Right cardiac atrium (tissue), 5 donors: Measurements from ENCODE around the gene SAP130. TPM values are rescaled to one million over a fixed set of nuclear protein-coding genes. Genes with fewer than 3 reads are reported as not detected.

Experiments
- ATAC-seq, 2 donors: fragments of 200-7000 bp; cut with Tn5 transposase; one replicate each; pipeline versions ENCODE4 v1.8.0 to v1.9.1; 2020; ENCODE audit warnings: moderate library complexity in 2 of 2, mild to moderate bottlenecking in 1 of 2
- DNase-seq, 3 donors: peaks; one replicate each; pipeline ENCODE4 v3.0.0-alpha.2; 2020
- H3K27ac ChIP-seq: one replicate; pipeline ENCODE4 v1.5.1; 2013; ENCODE audit warnings: mild to moderate bottlenecking, low read length, control low read depth, moderate library complexity
- H3K27me3 ChIP-seq: one replicate; pipeline ENCODE4 v1.6.1; 2013; ENCODE audit not compliant: control insufficient read depth, insufficient read depth
- H3K4me1 ChIP-seq: one replicate; pipeline ENCODE4 v1.6.1; 2013; ENCODE audit warnings: low read length; ENCODE audit not compliant: control insufficient read depth, insufficient read depth
- H3K4me3 ChIP-seq: one replicate; pipeline ENCODE4 v1.5.1; 2013; ENCODE audit warnings: low read length, control low read depth
- H3K9me3 ChIP-seq: one replicate; pipeline ENCODE4 v1.6.1; 2013; ENCODE audit warnings: low read length; ENCODE audit not compliant: control insufficient read depth
- WGBS: extraction: QIAGEN DNeasy Blood & Tissue Kit; methylation state at CpG from one replicate; pipeline ENCODE4 v1.1.7; 2013; 5-methylcytosine and 5-hydroxymethylcytosine counted together
- intact Hi-C, 4 donors: fragments of 100-400 bp; cut with DNase I; formaldehyde crosslinking; loops; one replicate each; pipeline versions ENCODE4 v1.11.0 to v1.14.0; 2022 to 2023
- polyA plus RNA-seq: library from polyadenylated mRNA; stranded (reverse); fragments of 200-250 nt; gene quantifications from one replicate; pipeline ENCODE4 v1.2.3, GENCODE V29; 2013
- total RNA-seq, 4 donors: library from RNA; stranded (reverse); fragmentation: NEBNext Ultra II Directional; extraction: Animal tissue kit (Norgen Biotek cat#: 25700); gene quantifications; one replicate each; pipeline ENCODE4 v1.2.1, GENCODE V29; 2021
- donor health status: healthy with polysubstance abuse.
- donor health status: DM: no; HTN: yes; CAD: no.
- donor health status: DM: no; HTN: no; CAD: no.
- donor health status: DM: no; HTN: yes; CAD: no; lungs with severe emphysema.
- donor health status: DM: yes; HTN: yes; CAD: no.

Gene SAP130
- total and polyA plus RNA-seq, 5 donors = 5.7 to 15.0 (median 12.5) TPM

DNA sequence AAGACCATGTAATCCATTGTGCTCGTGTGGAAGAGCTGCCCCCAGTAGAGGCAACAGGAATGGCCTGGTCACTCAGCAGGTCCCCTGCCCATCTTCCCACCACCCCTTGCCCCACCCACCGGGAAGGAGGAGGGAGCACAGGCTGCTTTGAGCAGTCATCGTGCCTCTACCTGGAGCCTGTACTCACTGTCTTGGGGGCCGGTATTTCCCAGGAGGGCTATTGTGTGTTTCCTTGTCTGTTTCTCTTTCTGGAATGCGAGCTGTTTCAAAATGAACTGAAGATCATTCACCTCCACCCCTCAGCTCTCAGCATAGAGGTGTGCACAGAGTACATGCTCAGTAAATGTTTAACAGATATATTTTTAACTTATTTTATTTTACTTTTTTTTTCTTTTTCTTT lies 134.4 kb downstream of the SAP130 start:
- DNase-seq (no peak), ATAC-seq (peak in 1 of 2 donors; percentile 38)
- no peaks in the 10 kb centered on the region for H3K9me3 ChIP-seq
- H3K27me3 ChIP-seq = no peaks in the 10 kb centered on the region
- H3K27ac ChIP-seq = peak overlapping the region; percentile 76
- intact Hi-C loops = no loop called here
- WGBS = 57% methylated on average over 5 of the region's 5 CpGs
- no peak overlapping the region for H3K4me3 ChIP-seq
- peaks cover 2% of the 10 kb centered on the region for H3K4me1 ChIP-seq

DNA sequence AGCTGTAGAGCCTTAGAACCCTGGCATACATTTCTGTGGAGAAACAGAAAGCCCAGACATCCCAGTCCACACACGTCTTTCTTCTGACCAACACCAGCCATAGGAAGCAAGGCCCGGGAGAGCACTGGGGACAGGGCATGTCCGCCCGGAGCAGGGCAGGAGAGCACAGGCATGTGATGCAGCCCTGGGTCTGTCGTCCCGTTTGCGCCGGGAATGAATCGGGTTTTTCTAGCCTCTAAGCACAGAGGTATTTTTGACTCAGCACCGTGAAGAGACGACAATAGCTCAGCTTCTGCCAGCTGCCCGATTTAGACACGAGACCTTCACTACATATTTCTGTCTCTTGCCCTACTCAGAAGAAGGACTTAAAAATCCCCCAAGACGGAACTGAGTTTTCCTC lies 134.8 kb downstream of the SAP130 start:
- H3K9me3 ChIP-seq = no peaks in the 10 kb centered on the region
- H3K27ac ChIP-seq = no peak overlapping the region
- WGBS = 69% methylated on average over 14 of the region's 14 CpGs
- peaks cover 2% of the 10 kb centered on the region for H3K4me1 ChIP-seq
- H3K4me3 ChIP-seq = no peak overlapping the region
- H3K27me3 ChIP-seq = no peaks in the 10 kb centered on the region
- no peak for DNase-seq
- peak; percentile 56 for ATAC-seq
- intact Hi-C loops = no loop called here

DNA sequence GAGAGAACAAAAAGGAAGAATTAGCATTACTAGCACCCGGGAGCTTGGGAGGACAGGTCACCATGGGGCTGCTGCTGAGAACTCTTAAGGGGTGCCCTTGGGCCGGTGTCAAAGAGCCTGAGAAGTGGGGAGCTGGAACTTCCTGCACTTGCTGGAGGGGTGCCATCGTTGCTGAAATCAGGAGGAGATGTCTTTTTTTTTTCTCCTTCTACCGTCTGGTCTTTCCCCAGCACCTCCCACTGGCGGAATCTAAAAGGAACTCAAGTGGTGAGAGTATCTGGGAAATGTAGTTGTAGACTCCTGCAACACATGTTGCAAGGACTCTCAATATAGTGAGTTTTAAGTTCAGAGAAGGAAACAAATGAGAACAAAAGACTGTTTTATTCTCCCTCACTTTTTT lies 136.0 kb downstream of the SAP130 start:
- Histone ChIP-seq H3K9me3 (no peaks in the 10 kb centered on the region), H3K4me1 (peaks cover 2% of the 10 kb centered on the region), H3K4me3 (no peak overlapping the region), H3K27ac (no peak overlapping the region), H3K27me3 (no peaks in the 10 kb centered on the region)
- WGBS = 46% methylated on average over 5 of the region's 5 CpGs
- ATAC-seq (no peak), DNase-seq (peak in 2 of 3 donors; percentile 33 to 62)
- intact Hi-C loops = no loop called here

Other genes starting within 250 kb of the SAP130 start
- gene WDR33, start 216.9 kb downstream of the SAP130 start, total RNA-seq = 10 to 100 TPM; 36.7 to 45.7 (median 41.4) TPM
- gene WDR33, start 216.9 kb downstream of the SAP130 start, polyA plus RNA-seq = 12.7 TPM
- gene POLR2D, start 169.9 kb downstream of the SAP130 start, total RNA-seq = 10 to 100 TPM; 16.1 to 22.1 (median 20.9) TPM
- 10.7 TPM for gene POLR2D, start 169.9 kb downstream of the SAP130 start, polyA plus RNA-seq
- 10 to 100 TPM in 3 of 4 donors, 1 to 10 TPM in 1; 9.8 to 12.1 (median 10.7) TPM for gene AMMECR1L, start 142.1 kb downstream of the SAP130 start, total RNA-seq
- gene AMMECR1L, start 142.1 kb downstream of the SAP130 start, polyA plus RNA-seq = 5.4 TPM
- 10 to 100 TPM; 25.0 to 35.7 (median 34.7) TPM for gene UGGT1, start 63.1 kb upstream of the SAP130 start, total RNA-seq
- 9.1 TPM for gene UGGT1, start 63.1 kb upstream of the SAP130 start, polyA plus RNA-seq